Epidermal melanocyte (primary cell): ENCODE results near the gene SERINC3.
"Not testable (repeated sequence)": the region's sequence is repeated elsewhere in the genome, so short reads cannot be mapped to it uniquely, and the experiment has no call there.

ENCODE experiments used
- DNase-seq: peaks from one replicate; pipeline ENCODE4 v3.0.0; 2011; ENCODE audit warnings: low spot score; ENCODE audit not compliant: insufficient read length

Gene SERINC3

GRCh38 chr20:44521484-44522481 lies at the start of gene SERINC3:
Gene SERINC3, minus strand, starts transcription at chr20:44522070. Its CDS starts 119 bp downstream, at chr20:44521951.
- peak; percentile 89 for DNase-seq

GRCh38 chr20:44571362-44571988 lies 49.6 kb upstream of the SERINC3 start:
- DNase-seq, result no peak

- DNase-seq, result no peak
Measured at GRCh38 chr20:44570367-44570766, 48.5 kb upstream of the SERINC3 start.

- DNase-seq, result no peak
Measured at GRCh38 chr20:44566811-44567210, 44.9 kb upstream of the SERINC3 start.

GRCh38 chr20:44566018-44566417 lies 44.1 kb upstream of the SERINC3 start:
- DNase-seq, result no peak

GRCh38 chr20:44561876-44562275 lies 40.0 kb upstream of the SERINC3 start:
- no peak for DNase-seq

GRCh38 chr20:44560818-44561217 lies 38.9 kb upstream of the SERINC3 start:
- DNase-seq, result not testable (repeated sequence)

GRCh38 chr20:44560229-44560628 lies 38.4 kb upstream of the SERINC3 start:
- DNase-seq, result no peak

GRCh38 chr20:44559302-44559701 lies 37.4 kb upstream of the SERINC3 start:
- DNase-seq, result no peak

GRCh38 chr20:44552950-44553908 lies 31.4 kb upstream of the SERINC3 start:
- no peak for DNase-seq

- DNase-seq, result no peak
Measured at GRCh38 chr20:44552568-44552949, 30.7 kb upstream of the SERINC3 start.

GRCh38 chr20:44552050-44552449 lies 30.2 kb upstream of the SERINC3 start:
- no peak for DNase-seq

GRCh38 chr20:44549123-44549522 lies 27.3 kb upstream of the SERINC3 start:
- DNase-seq, result no peak

- DNase-seq, result no peak
Measured at GRCh38 chr20:44547419-44547818, 25.5 kb upstream of the SERINC3 start.

- DNase-seq, result no peak
Measured at GRCh38 chr20:44544263-44544662, 22.4 kb upstream of the SERINC3 start.

GRCh38 chr20:44543358-44543757 lies 21.5 kb upstream of the SERINC3 start:
- DNase-seq, result no peak

- DNase-seq, result no peak
Measured at GRCh38 chr20:44542890-44543289, 21.0 kb upstream of the SERINC3 start.

GRCh38 chr20:44541992-44542391 lies 20.1 kb upstream of the SERINC3 start:
- DNase-seq, result no peak

GRCh38 chr20:44540834-44541233 lies 19.0 kb upstream of the SERINC3 start:
- no peak for DNase-seq

- no peak for DNase-seq
Measured at GRCh38 chr20:44537993-44538392, 16.1 kb upstream of the SERINC3 start.

GRCh38 chr20:44536175-44536574 lies 14.3 kb upstream of the SERINC3 start:
- no peak for DNase-seq
